ENCODE measurements around the gene ZNF726.
"Not testable (repeated sequence)": the region's sequence is repeated elsewhere in the genome, so short reads cannot be mapped to it uniquely, and the experiment has no call there.

- TF ChIP-seq, protein P1, sequence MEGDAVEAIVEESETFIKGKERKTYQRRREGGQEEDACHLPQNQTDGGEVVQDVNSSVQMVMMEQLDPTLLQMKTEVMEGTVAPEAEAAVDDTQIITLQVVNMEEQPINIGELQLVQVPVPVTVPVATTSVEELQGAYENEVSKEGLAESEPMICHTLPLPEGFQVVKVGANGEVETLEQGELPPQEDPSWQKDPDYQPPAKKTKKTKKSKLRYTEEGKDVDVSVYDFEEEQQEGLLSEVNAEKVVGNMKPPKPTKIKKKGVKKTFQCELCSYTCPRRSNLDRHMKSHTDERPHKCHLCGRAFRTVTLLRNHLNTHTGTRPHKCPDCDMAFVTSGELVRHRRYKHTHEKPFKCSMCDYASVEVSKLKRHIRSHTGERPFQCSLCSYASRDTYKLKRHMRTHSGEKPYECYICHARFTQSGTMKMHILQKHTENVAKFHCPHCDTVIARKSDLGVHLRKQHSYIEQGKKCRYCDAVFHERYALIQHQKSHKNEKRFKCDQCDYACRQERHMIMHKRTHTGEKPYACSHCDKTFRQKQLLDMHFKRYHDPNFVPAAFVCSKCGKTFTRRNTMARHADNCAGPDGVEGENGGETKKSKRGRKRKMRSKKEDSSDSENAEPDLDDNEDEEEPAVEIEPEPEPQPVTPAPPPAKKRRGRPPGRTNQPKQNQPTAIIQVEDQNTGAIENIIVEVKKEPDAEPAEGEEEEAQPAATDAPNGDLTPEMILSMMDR (conservative IDR thresholded peaks at IDR 0.05): not testable (repeated sequence)
- not testable (repeated sequence) for TF ChIP-seq ZFX (IDR thresholded peaks at IDR 0.05)
Measured at GRCh38 chr19:23977256-23977655, 62.6 kb downstream of the ZNF726 start.

Measured in C4-2B (cell line).